OCI-LY7 (cell line): Measurements from ENCODE around the gene GLB1L3. TPM values are rescaled to one million over a fixed set of nuclear protein-coding genes. Genes with fewer than 3 reads are reported as not detected.

ENCODE experiments used
- BruUV-seq: library from RNA; stranded (reverse); fragments of 400-500 nt; replicated peaks from 2 replicates; lab custom pipeline; 2021; lab: Mats Ljungman, UMichigan
- CTCF ChIA-PET: fragments of 300-600 bp; sonication (Branson Sonifier 250); formaldehyde crosslinking; loops from one replicate; lab custom pipeline; 2022; ENCODE audit warnings: antibody characterized with exemption; ENCODE audit not compliant: unreplicated experiment; lab: Charles Lee
- POLR2A ChIA-PET: fragments of 300-600 bp; sonication (Branson Sonifier 250); formaldehyde crosslinking; loops from one replicate; lab custom pipeline; 2022; ENCODE audit warnings: antibody characterized with exemption; lab: Charles Lee
- DNase-seq: peaks from one replicate; pipeline ENCODE4 v3.0.0-alpha.2; 2015; ENCODE audit warnings: low spot score
- H2AFZ ChIP-seq: fragments of 200-600 bp; sonication (generic), shearing (Covaris generic); 2 replicates; pipeline ENCODE4 v1.6.1; 2014; ENCODE audit warnings: mild to moderate bottlenecking, antibody characterized with exemption, low read length, moderate library complexity
- H3K27ac ChIP-seq: fragments of 200-600 bp; sonication (generic); 2 replicates; pipeline ENCODE4 v1.5.1; 2014; ENCODE audit warnings: mixed run types, low read depth, mild to moderate bottlenecking, moderate library complexity, low read length, inconsistent platforms; ENCODE audit not compliant: poor library complexity, severe bottlenecking
- H3K36me3 ChIP-seq: fragments of 200-600 bp; sonication (generic); 2 replicates; pipeline ENCODE4 v1.6.1; 2014; ENCODE audit warnings: mild to moderate bottlenecking, antibody characterized with exemption, low read length, moderate library complexity, mixed read lengths; ENCODE audit not compliant: insufficient read depth
- H3K4me1 ChIP-seq: fragments of 200-600 bp; sonication (generic); 2 replicates; pipeline ENCODE4 v1.5.1; 2014; ENCODE audit warnings: mild to moderate bottlenecking, low read length; ENCODE audit not compliant: insufficient read depth, poor library complexity, severe bottlenecking
- H3K4me2 ChIP-seq: fragments of 200-600 bp; sonication (generic); 2 replicates; pipeline ENCODE4 v1.6.1; 2014; ENCODE audit warnings: mild to moderate bottlenecking, low read length
- H3K4me3 ChIP-seq: fragments of 200-600 bp; sonication (generic); 2 replicates; pipeline ENCODE4 v1.5.1; 2014; ENCODE audit warnings: mild to moderate bottlenecking, low read depth, low read length; ENCODE audit not compliant: poor library complexity, severe bottlenecking
- H3K79me2 ChIP-seq: fragments of 200-600 bp; sonication (generic); 2 replicates; pipeline ENCODE4 v1.6.1; 2016; ENCODE audit warnings: low read depth, mild to moderate bottlenecking, low read length, moderate library complexity, mixed read lengths; ENCODE audit not compliant: insufficient read depth
- H3K9me2 ChIP-seq: fragments of 200-600 bp; sonication (generic); 2 replicates; pipeline ENCODE4 v1.6.1; 2016; ENCODE audit warnings: mild to moderate bottlenecking, low read length, mixed read lengths; ENCODE audit not compliant: insufficient read depth
- H3K9me3 ChIP-seq: fragments of 200-600 bp; sonication (generic); 2 replicates; pipeline ENCODE4 v1.6.1; 2014; ENCODE audit warnings: mild to moderate bottlenecking, mixed run types, low read length, mixed read lengths
- H4K20me1 ChIP-seq: fragments of 200-600 bp; sonication (generic); 2 replicates; pipeline ENCODE4 v1.6.1; 2014; ENCODE audit warnings: mild to moderate bottlenecking, antibody characterized with exemption, low read length, moderate library complexity, mixed read lengths; ENCODE audit not compliant: insufficient read depth
- CTCF ChIP-seq: fragments of 200-600 bp; sonication (generic); conservative IDR thresholded peaks from 2 replicates; pipeline ENCODE4 v1.5.1; 2014; ENCODE audit warnings: mild to moderate bottlenecking, antibody characterized with exemption, low read length, moderate library complexity, mixed read lengths
- EZH2phosphoT487 ChIP-seq: fragments of 200-600 bp; sonication (generic); IDR thresholded peaks from 2 replicates; pipeline ENCODE4 v1.6.1; 2018; ENCODE audit warnings: low read depth, borderline replicate concordance, mild to moderate bottlenecking, mixed run types, antibody characterized with exemption, low read length, moderate library complexity, mixed read lengths
- intact Hi-C: fragments of 100-400 bp; cut with micrococcal nuclease; formaldehyde crosslinking; loops from one replicate; pipeline ENCODE4 v1.10.0; 2022; ENCODE audit not compliant: unreplicated experiment
- total RNA-seq, 2 experiments: library from RNA; depleted of rRNA in 1 of 2; stranded (reverse); fragments of >200 nt in 1 of 2; shearing (Covaris generic) in 1 of 2; gene quantifications; 2 replicates each; pipeline ENCODE4 v1.2.3, GENCODE V29; 2014 to 2022

The GLB1L3 gene
- total RNA-seq, 2 experiments from 2014 or later = not detected

- ChIA-PET POLR2A (no interaction called here), CTCF (no interaction called here)
- intact Hi-C loops = no loop called here
Measured at GRCh38 chr11:134366254-134366653, 90.1 kb downstream of the GLB1L3 start.

GRCh38 chr11:134367781-134368180 lies 91.6 kb downstream of the GLB1L3 start:
- DNase-seq = no peak
- H3K79me2 ChIP-seq = no peaks in the 10 kb centered on the region
- CTCF ChIA-PET = no interaction called here
- no peak overlapping the region for H3K27ac ChIP-seq
- POLR2A ChIA-PET = interaction anchor here (0.5 kb wide), 1 partner anchor 1356 kb away, joined by 3 read pairs; no protein-coding TSS in a partner anchor
- intact Hi-C loops = no loop called here
- no peak overlapping the region for H3K4me3 ChIP-seq
- no peaks in the 10 kb centered on the region for H3K9me2 ChIP-seq
- no peaks in the 10 kb centered on the region for H3K9me3 ChIP-seq
- no peaks in the 10 kb centered on the region for H4K20me1 ChIP-seq
- no peak for TF ChIP-seq EZH2phosphoT487
- no peak for TF ChIP-seq CTCF
- no peaks in the 10 kb centered on the region for H3K36me3 ChIP-seq
- BruUV-seq = no TSS peak
- H2AFZ ChIP-seq = no peak overlapping the region
- no peak overlapping the region for H3K4me2 ChIP-seq
- no peaks in the 10 kb centered on the region for H3K4me1 ChIP-seq

More at GRCh38 chr11:134366254-134366653, 90.1 kb downstream of the GLB1L3 start:
- no peak for TF ChIP-seq EZH2phosphoT487
- TF ChIP-seq CTCF = no peak
- H2AFZ ChIP-seq = no peak overlapping the region
- H4K20me1 ChIP-seq = no peaks in the 10 kb centered on the region
- no peaks in the 10 kb centered on the region for H3K79me2 ChIP-seq
- H3K27ac ChIP-seq = no peak overlapping the region
- no peaks in the 10 kb centered on the region for H3K4me1 ChIP-seq
- DNase-seq = no peak
- no TSS peak for BruUV-seq
- no peak overlapping the region for H3K4me2 ChIP-seq
- no peaks in the 10 kb centered on the region for H3K36me3 ChIP-seq
- no peaks in the 10 kb centered on the region for H3K9me3 ChIP-seq
- no peak overlapping the region for H3K4me3 ChIP-seq
- no peaks in the 10 kb centered on the region for H3K9me2 ChIP-seq

Other genes starting within 250 kb of the GLB1L3 start
- not detected in 2 replicates for gene JAM3, start 207.3 kb upstream of the GLB1L3 start, total RNA-seq (2014; rRNA removed; shearing (Covaris generic))
- gene JAM3, start 207.3 kb upstream of the GLB1L3 start, total RNA-seq (2022) = not detected in 2 replicates
- gene NCAPD3, start 52.4 kb upstream of the GLB1L3 start, total RNA-seq (2014; rRNA removed; shearing (Covaris generic)) = 72.8 and 89.1 TPM in 2 replicates
- gene NCAPD3, start 52.4 kb upstream of the GLB1L3 start, total RNA-seq (2022) = 112 and 125 TPM in 2 replicates
- gene VPS26B, start 51.7 kb upstream of the GLB1L3 start, total RNA-seq (2014; rRNA removed; shearing (Covaris generic)) = 22.7 and 24.9 TPM in 2 replicates
- gene VPS26B, start 51.7 kb upstream of the GLB1L3 start, total RNA-seq (2022) = 25.1 and 33.1 TPM in 2 replicates
- gene THYN1, start 23.0 kb upstream of the GLB1L3 start, total RNA-seq (2014; rRNA removed; shearing (Covaris generic)) = 82.8 and 101 TPM in 2 replicates
- 51.6 and 52.4 TPM in 2 replicates for gene THYN1, start 23.0 kb upstream of the GLB1L3 start, total RNA-seq (2022)
- gene ACAD8, start 22.8 kb upstream of the GLB1L3 start, total RNA-seq (2014; rRNA removed; shearing (Covaris generic)) = 22.8 and 29.7 TPM in 2 replicates
- gene ACAD8, start 22.8 kb upstream of the GLB1L3 start, total RNA-seq (2022) = 20.4 and 24.7 TPM in 2 replicates
- gene GLB1L2, start 55.6 kb downstream of the GLB1L3 start, total RNA-seq (2014; rRNA removed; shearing (Covaris generic)) = not detected in 2 replicates
- not detected in 2 replicates for gene GLB1L2, start 55.6 kb downstream of the GLB1L3 start, total RNA-seq (2022)
- gene B3GAT1, start 135.9 kb downstream of the GLB1L3 start, total RNA-seq (2014; rRNA removed; shearing (Covaris generic)) = not detected in 2 replicates
- gene B3GAT1, start 135.9 kb downstream of the GLB1L3 start, total RNA-seq (2022) = not detected in 2 replicates